Cortex of kidney (tissue), 1 donor: ENCODE results near the gene GFI1.
"Not testable (repeated sequence)": the region's sequence is repeated elsewhere in the genome, so short reads cannot be mapped to it uniquely, and the experiment has no call there.

Source experiments
- DNase-seq: peaks from one replicate; lab custom pipeline; 2025; lab: John Stamatoyannopoulos, UW

The GFI1 gene

GRCh38 chr1:92465256-92465647, 21.5 kb downstream of the GFI1 start:
- DNase-seq, result no peak

DNA sequence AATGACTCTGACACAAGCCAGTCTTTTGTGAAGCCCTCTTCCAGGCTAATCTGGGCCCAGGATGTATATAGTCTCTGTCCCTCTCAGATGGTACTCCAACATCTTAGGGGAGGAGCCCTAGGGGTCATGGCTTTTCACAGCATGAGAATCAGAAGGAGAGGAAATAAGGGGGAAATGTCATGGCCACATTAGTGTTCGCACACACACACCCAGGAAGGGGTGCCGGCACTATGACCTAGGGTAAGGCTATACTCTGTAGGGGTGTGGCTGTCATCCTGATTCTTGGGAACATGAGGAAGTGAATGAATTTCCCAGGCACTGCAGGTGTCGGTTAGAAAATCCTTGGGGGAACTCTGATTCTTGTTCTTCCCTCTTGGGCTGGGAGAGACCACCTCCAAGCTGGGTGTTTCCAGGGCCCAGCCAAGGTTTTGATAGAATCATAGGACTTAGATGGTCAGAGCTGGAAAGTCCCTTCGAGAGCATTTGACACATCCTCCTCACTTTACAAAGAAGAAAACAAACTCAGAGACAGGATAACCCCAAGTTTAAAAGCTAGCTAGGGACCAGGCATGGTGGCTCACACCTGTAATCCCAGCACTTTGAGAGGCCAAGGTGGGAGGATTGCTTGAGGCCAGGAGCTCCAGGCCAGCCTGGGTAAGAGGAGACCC, 22.0 kb downstream of the GFI1 start:
- no peak for DNase-seq

GRCh38 chr1:92461364-92462097, 25.2 kb downstream of the GFI1 start:
- no peak for DNase-seq

GRCh38 chr1:92459871-92460320, 26.8 kb downstream of the GFI1 start:
- no peak for DNase-seq

DNA sequence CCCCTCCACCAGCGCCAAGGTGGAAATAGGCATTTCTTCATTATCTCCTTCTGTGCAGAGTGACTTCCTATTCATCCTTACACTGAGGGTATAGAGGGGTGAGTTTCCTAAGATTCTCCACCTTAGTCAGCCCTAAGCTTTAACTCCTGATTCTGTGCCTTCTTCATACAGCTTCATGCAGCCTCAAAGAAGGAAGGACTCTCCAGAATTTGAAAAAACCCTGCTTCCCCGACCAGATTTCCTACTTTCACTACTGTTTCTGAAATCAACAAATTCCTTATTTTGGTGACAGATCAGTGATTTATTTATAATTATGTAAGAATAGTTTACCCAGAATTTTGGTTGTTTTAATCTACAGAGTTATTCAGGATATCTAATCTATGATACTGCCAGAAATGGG, 28.6 kb downstream of the GFI1 start:
- no peak for DNase-seq

DNA sequence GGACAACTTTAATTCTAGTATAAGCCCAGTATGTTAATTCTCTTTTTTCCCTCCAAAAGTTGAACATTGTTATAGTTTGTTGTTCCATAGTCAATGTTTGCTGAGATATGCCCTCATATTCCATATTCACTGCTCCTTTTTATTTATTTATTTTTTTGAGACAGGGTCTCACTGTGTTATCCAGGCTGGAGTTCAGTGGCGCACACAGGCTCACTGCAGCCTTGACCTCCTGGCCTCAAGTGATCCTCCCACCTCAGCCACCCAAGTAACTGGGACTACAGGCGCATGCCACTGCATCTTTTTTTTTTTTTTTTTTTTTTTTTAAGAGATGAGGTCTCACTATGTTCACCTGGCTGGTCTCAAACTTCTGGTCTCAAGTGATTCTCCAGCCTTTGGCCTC, 38.7 kb downstream of the GFI1 start:
- DNase-seq, result no peak

GRCh38 chr1:92447033-92447681, 39.6 kb downstream of the GFI1 start:
- DNase-seq, result no peak

DNA sequence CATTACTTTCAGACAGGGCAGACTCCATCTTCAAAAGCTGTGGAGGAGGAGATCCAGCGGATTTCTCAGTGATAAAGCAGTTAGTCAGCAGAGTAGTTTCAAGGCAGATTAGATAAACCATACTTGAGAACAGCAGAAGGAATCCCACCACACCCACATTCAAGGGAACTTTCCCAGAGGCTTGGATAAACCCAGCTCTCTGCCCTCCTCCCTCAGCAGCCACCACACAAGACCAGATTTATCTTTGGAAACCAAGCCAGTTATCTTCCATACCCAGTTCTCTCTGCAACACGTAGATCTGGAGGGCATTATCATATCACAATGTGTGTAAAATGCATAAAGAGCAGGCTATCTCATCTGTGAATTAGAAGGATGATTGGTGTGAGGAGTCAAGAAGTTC, 40.2 kb downstream of the GFI1 start:
- no peak for DNase-seq

- no peak for DNase-seq
Measured at GRCh38 chr1:92445865-92446264, 40.9 kb downstream of the GFI1 start.

DNA sequence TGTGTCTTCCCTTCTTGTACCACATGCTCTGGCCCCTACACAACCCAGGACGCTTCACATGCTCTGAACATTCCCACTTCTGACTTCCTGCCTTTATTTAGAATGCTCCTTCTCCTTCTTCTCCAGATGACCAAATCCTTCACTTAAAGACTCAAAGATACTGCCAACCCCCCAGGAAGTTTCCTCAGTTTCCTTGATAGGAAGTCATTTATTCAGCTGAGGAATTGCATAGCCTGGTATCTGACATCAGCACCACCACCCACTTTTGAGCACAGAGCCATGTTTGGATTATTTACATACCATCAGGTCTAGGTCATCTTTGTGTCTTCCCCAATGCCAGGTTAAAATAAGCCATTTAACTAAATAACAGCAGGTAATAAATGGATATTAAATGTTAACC, 42.4 kb downstream of the GFI1 start:
- DNase-seq, result no peak

DNA sequence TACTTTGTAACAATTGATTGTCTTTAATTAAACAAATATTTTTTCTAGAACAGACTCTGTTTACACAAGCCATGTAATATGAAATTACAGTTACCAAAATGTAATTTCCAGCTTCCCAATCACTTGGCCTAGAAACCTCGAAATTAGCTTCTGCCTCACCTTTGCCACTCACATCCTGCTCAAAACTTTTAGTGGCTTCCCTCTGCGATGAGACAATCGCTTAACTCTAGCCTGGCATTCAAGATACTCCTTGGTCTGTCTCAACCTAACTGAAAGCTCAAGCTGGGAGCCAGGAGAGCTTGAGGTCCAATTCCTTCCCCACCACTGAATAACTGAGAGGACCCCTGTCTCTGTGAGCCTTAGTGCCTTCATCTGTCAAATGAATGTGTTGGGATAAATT, 42.8 kb downstream of the GFI1 start:
- DNase-seq, result no peak

DNA sequence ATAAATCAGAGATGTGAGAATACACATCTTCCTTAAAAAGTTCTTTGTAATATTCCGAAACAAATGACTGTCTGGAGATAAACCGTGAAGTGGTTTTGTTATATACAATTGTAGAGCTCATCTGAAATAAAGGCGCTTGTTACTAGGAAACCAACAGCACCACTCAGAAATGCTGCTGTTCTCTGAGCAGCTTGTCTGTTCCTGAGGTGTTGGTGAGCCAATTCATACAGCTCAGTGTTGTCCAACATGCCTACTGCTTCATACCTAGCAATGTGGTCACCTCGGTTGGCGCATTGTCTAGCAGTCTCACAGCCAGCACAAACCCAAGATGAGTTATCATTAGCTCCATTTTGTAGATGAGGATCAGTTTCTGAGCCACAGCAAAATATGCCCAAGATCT, 44.4 kb downstream of the GFI1 start:
- DNase-seq, result no peak

DNA sequence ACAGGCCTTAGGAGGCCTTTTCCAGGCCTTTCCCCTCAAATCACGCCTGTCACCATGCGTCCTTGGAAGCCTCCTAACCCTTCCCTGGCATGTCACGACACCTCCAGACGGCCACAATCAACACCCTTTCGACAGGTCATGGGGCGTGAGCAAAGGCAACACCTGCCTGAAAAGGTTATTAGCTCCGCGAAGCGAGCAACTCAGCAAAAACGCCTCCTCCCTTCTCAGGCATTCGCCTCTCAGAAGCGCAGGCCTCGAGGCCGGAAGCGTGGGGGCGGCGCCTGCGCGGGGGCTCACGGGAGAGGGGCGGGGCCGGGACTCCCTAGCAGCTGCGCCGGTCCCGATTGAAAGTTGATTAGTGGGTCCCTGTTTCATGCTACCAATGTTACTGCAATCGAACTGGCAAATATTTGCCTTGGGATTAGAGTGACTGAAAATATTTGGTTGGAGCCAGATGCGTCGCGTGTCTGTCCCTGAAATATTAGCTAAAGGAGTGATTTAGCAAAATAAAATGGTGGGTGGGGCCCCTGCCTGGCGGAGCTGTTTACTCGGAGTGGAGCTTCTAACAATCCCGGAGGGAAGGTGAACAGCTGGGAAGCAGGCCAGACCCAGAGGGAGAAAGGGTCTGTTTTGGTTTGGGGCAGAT, 44.9 kb downstream of the GFI1 start:
- no peak for DNase-seq

DNA sequence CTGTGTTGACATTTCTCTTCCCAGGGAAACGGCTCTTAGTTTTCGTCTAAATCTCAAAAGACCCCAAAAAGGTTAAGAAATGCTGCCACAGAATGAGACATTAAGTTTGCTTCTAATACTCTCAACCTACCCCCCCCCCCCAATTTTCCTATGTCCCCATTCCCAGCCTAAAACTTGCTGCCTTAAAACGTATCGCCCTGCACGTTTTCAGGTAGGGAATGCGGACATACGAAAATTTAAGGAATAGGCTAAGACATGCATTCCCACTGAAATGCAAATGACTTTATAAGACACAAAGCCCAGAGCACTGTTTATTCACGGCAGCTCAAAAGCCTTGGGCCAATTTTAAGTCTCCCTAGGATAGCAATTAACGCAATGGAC, 45.4 kb downstream of the GFI1 start:
- DNase-seq, result no peak

GRCh38 chr1:92439291-92439690, 47.4 kb downstream of the GFI1 start:
- DNase-seq, result no peak

GRCh38 chr1:92434572-92434971, 52.2 kb downstream of the GFI1 start:
- not testable (repeated sequence) for DNase-seq

GRCh38 chr1:92430030-92430429, 56.7 kb downstream of the GFI1 start:
- DNase-seq, result no peak

DNA sequence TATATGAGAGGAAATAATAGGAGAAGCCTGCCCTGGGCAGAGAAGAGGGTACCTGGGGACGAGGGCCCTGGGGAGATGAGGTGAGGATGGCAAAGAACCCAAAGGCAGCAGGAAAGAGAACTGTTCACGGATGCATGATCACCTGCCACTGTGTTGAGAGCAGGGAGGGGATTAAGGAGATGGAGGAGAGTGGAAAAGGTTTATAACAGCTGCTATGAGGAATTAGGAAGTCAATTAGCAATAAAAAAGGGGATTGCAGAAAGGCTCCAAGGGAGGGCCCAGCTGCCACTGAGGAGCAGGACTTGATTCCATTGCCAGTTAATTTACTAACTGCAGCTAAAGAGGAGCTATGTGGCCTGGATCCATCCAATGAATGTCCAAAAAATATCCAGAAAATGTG, 61.1 kb downstream of the GFI1 start:
- no peak for DNase-seq
